ENCODE data around the gene IFNA16. TPM values are rescaled to one million over a fixed set of nuclear protein-coding genes. Genes with fewer than 3 reads are reported as not detected.
"Not testable (repeated sequence)": the region's sequence is repeated elsewhere in the genome, so short reads cannot be mapped to it uniquely, and the experiment has no call there.

IFNA16 gene
- total RNA-seq, 2 donors from 2014 or later, result not detected

GRCh38 chr9:21172156-21172555 lies 45.0 kb downstream of the IFNA16 start:
- intact Hi-C loops (cut with DNase I), result no loop called here
- H3K27me3 ChIP-seq, result no peaks in the 10 kb centered on the region
- H3K9ac ChIP-seq (ENCODE audit: low read depth in 2 of 2, low read length in 2 of 2), result no peak overlapping the region
- TF ChIP-seq CTCF (IDR thresholded peaks at IDR 0.05), result no peak
- no peaks in the 10 kb centered on the region for H3K36me3 ChIP-seq
- no peak overlapping the region for H3K4me3 ChIP-seq
- no peak overlapping the region for H3K27ac ChIP-seq
- DNase-seq, result no peak
- H3K4me1 ChIP-seq, result no peaks in the 10 kb centered on the region
- H3K9me3 ChIP-seq, result no peaks in the 10 kb centered on the region

- Histone ChIP-seq H3K27ac (no peak overlapping the region), H3K27me3 (no peaks in the 10 kb centered on the region), H3K36me3 (no peaks in the 10 kb centered on the region), H3K9ac (ENCODE audit: low read depth in 2 of 2, low read length in 2 of 2) (no peak overlapping the region), H3K9me3 (no peaks in the 10 kb centered on the region), H3K4me3 (no peak overlapping the region), H3K4me1 (no peaks in the 10 kb centered on the region)
- no peak for TF ChIP-seq CTCF (IDR thresholded peaks at IDR 0.05)
- intact Hi-C loops (cut with DNase I), result no loop called here
- no peak for DNase-seq
Observed at GRCh38 chr9:21171351-21171750, 45.8 kb downstream of the IFNA16 start.

- H3K4me1 ChIP-seq; H3K27ac ChIP-seq; DNase-seq; intact Hi-C loops (cut with DNase I); H3K9me3 ChIP-seq; H3K27me3 ChIP-seq; H3K4me3 ChIP-seq; H3K9ac ChIP-seq (ENCODE audit: low read depth in 2 of 2, low read length in 2 of 2); H3K36me3 ChIP-seq: not testable (repeated sequence)
Observed at GRCh38 chr9:21166560-21166959, 50.6 kb downstream of the IFNA16 start, which contains the start of gene IFNA21. Gene IFNA21, minus strand, starts transcription at chr9:21166660. Its CDS starts 48 bp downstream, at chr9:21166612.

Other genes with a start within 250 kb of the IFNA16 start
- gene HACD4, start 185.7 kb downstream of the IFNA16 start, total RNA-seq, result 1 to 10 TPM in 1 of 2 donors, under 1 TPM in 1; 0.67 to 2.5 TPM
- not detected for gene IFNB1, start 139.4 kb downstream of the IFNA16 start, total RNA-seq
- gene IFNW1, start 75.5 kb downstream of the IFNA16 start, total RNA-seq, result not detected
- gene IFNA21, start 50.7 kb downstream of the IFNA16 start, total RNA-seq, result not detected
- gene IFNA4, start 29.7 kb downstream of the IFNA16 start, total RNA-seq, result not detected
- not detected for gene IFNA7, start 15.1 kb downstream of the IFNA16 start, total RNA-seq
- not detected for gene IFNA10, start 10.2 kb downstream of the IFNA16 start, total RNA-seq
- gene IFNA17, start 10.9 kb upstream of the IFNA16 start, total RNA-seq, result not detected
- gene IFNA14, start 22.7 kb upstream of the IFNA16 start, total RNA-seq, result not detected
- not detected for gene IFNA5, start 88.0 kb upstream of the IFNA16 start, total RNA-seq
- 10 to 100 TPM; 20.4 to 23.9 TPM for gene KLHL9, start 118.1 kb upstream of the IFNA16 start, total RNA-seq
- not detected for gene IFNA6, start 133.6 kb upstream of the IFNA16 start, total RNA-seq
- gene IFNA13, start 150.7 kb upstream of the IFNA16 start, total RNA-seq, result not detected
- not detected for gene IFNA2, start 168.1 kb upstream of the IFNA16 start, total RNA-seq
- not detected for gene IFNA8, start 191.8 kb upstream of the IFNA16 start, total RNA-seq
- not detected for gene IFNA1, start 223.1 kb upstream of the IFNA16 start, total RNA-seq

Measured in colonic mucosa (tissue), 4 donors.